ENCODE measurements around the gene CEACAM18. TPM values are rescaled to one million over a fixed set of nuclear protein-coding genes. Genes with fewer than 3 reads are reported as not detected.

CEACAM18 gene
- polyA plus RNA-seq, 1 of the 3 experiments (the other 2 are of a cell fraction) = not detected

- Histone ChIP-seq H3K79me2 (ENCODE audit: insufficient read depth) (no peaks in the 10 kb centered on the region), H3K4me1 (ENCODE audit: control insufficient read depth in 1 of 2, insufficient read depth in 2 of 2, low read depth in 1 of 2, low read length in 1 of 2) (no peaks in the 10 kb centered on the region), H3K4me3 (ENCODE audit: low read depth in 2 of 2, low read length in 1 of 2) (no peak within 1 kb of the TSS), H3K9me2 (no peaks in the 10 kb centered on the region), H3K36me3 (replicated peaks in 1 of 2; ENCODE audit: control insufficient read depth in 1 of 2, insufficient read depth in 2 of 2, low read length in 1 of 2) (no peaks in the 10 kb centered on the region), H3K9me3 (no peaks in the 10 kb centered on the region), H2AFZ (ENCODE audit: low read depth) (no peak within 1 kb of the TSS), H3K27me3 (ENCODE audit: insufficient read depth) (peaks cover 36% of the 10 kb centered on the region), H4K20me1 (ENCODE audit: insufficient read depth) (no peaks in the 10 kb centered on the region), H3F3A (replicated peaks; ENCODE audit: insufficient read depth) (no peaks in the 10 kb centered on the region), H3K9ac (no peak within 1 kb of the TSS), H3K4me2 (no peak within 1 kb of the TSS), H3K27ac (ENCODE audit: low read depth in 2 of 2, low read length in 1 of 2) (no peak within 1 kb of the TSS)
- CTCF ChIA-PET = interaction anchor here (1.1 kb wide), 1 partner anchor 59 kb away, joined by 3 read pairs; no protein-coding TSS in a partner anchor
- POLR2A ChIA-PET = no interaction called here
- 1% methylated on average over 22 of the region's 25 CpGs for WGBS (ENCODE audit: low lambda C conversion rate)
- TF ChIP-seq CHD2 (IDR thresholded peaks at IDR 0.05; ENCODE audit: low read length, partially characterized antibody) (no peak), FOXJ3 (CRISPR knock-in tag; IDR thresholded peaks at IDR 0.05) (no peak), JUND (IDR thresholded peaks at IDR 0.05) (no peak), REST (IDR thresholded peaks at IDR 0.05; ENCODE audit: low read depth, low read length) (no peak), EP300 (IDR thresholded peaks at IDR 0.05; ENCODE audit: borderline replicate concordance in 1 of 2, low read depth in 1 of 2, low read length in 1 of 2) (no peak), TCF12 (IDR thresholded peaks at IDR 0.05) (no peak), IRF3 (IDR thresholded peaks at IDR 0.05; ENCODE audit: low read depth, low read length) (no peak), SMC3 (IDR thresholded peaks at IDR 0.05; ENCODE audit: low read depth, low read length) (no peak), RAD21 (IDR thresholded peaks at IDR 0.05; ENCODE audit: low read length) (no peak), SIN3A (IDR thresholded peaks at IDR 0.05; ENCODE audit: borderline replicate concordance, low read depth, low read length) (no peak), USF2 (IDR thresholded peaks at IDR 0.05; ENCODE audit: borderline replicate concordance, low read depth, low read length) (no peak), FOXM1 (IDR thresholded peaks at IDR 0.05; ENCODE audit: low read depth) (no peak), TEAD4 (IDR thresholded peaks at IDR 0.05; ENCODE audit: borderline replicate concordance, insufficient read depth) (no peak), FOSL2 (IDR thresholded peaks at IDR 0.05; ENCODE audit: borderline replicate concordance, low read depth) (no peak), RXRA (IDR thresholded peaks at IDR 0.05; ENCODE audit: borderline replicate concordance, low read depth) (no peak), RFX5 (IDR thresholded peaks at IDR 0.05; ENCODE audit: low read length) (no peak), YY1 (IDR thresholded peaks at IDR 0.05; ENCODE audit: low read depth) (no peak), POLR2AphosphoS5 (IDR thresholded peaks at IDR 0.05; ENCODE audit: low read depth, low read length) (no peak)
- TF ChIP-seq, protein P1, sequence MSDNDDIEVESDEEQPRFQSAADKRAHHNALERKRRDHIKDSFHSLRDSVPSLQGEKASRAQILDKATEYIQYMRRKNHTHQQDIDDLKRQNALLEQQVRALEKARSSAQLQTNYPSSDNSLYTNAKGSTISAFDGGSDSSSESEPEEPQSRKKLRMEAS (IDR thresholded peaks at IDR 0.05; ENCODE audit: low read depth) = no peak
- TF ChIP-seq, protein P2, sequence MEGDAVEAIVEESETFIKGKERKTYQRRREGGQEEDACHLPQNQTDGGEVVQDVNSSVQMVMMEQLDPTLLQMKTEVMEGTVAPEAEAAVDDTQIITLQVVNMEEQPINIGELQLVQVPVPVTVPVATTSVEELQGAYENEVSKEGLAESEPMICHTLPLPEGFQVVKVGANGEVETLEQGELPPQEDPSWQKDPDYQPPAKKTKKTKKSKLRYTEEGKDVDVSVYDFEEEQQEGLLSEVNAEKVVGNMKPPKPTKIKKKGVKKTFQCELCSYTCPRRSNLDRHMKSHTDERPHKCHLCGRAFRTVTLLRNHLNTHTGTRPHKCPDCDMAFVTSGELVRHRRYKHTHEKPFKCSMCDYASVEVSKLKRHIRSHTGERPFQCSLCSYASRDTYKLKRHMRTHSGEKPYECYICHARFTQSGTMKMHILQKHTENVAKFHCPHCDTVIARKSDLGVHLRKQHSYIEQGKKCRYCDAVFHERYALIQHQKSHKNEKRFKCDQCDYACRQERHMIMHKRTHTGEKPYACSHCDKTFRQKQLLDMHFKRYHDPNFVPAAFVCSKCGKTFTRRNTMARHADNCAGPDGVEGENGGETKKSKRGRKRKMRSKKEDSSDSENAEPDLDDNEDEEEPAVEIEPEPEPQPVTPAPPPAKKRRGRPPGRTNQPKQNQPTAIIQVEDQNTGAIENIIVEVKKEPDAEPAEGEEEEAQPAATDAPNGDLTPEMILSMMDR (IDR thresholded peaks at IDR 0.05) = no peak
- DNase-seq = no peak
Measured at GRCh38 chr19:51531349-51532315, 53.3 kb downstream of the CEACAM18 start, which contains the start of gene SIGLEC6. Gene SIGLEC6, minus strand, starts transcription at chr19:51531670. Its CDS starts 22 bp downstream, at chr19:51531648.

All from SK-N-SH (cell line).